ENCODE measurements around the gene TIAM2. TPM values are rescaled to one million over a fixed set of nuclear protein-coding genes. Genes with fewer than 3 reads are reported as not detected.
A peak's percentile ranks its signal among the peaks of the same experiment; 100 is the strongest.

Gene TIAM2
- total RNA-seq, 2 experiments from 2014 or later: 4.4 to 5.3 TPM

GRCh38 chr6:155045561-155046404, 50.7 kb downstream of the TIAM2 start:
- POLR2A ChIA-PET: no interaction called here
- CTCF ChIA-PET: no interaction called here
- no peaks in the 10 kb centered on the region for H3K36me3 Mint-ChIP-seq (ENCODE audit: low read depth)

DNA sequence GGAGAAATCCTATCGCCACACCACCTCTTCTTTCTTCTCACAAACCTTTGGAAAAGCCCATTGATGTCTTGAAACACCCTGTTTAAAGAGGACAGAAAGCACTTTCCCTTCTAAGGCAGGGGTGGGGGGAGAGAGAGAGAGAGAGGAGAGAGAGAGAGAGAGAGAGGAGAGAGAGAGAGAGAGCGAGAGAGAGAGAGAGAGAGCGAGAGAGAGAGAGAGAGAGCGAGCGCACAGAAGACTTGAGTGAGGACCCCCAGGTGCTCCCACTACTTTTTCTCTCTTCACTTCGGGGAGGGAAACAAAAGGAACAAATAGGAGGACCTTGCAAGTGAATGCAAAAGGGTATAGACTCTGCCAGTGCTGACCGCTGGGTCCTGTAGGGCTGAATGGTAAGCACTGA, 52.4 kb downstream of the TIAM2 start:
- Histone ChIP-seq H3K9me3 (ENCODE audit: control insufficient read depth in 1 of 2, insufficient read depth in 1 of 2, low read length in 2 of 2) (no peaks in the 10 kb centered on the region), H3K36me3 (ENCODE audit: insufficient read depth, low read length) (no peaks in the 10 kb centered on the region), H3K27ac (ENCODE audit: low read depth in 1 of 2, low read length in 2 of 2) (no peak overlapping the region), H3K4me3 (ENCODE audit: low read length) (no peak overlapping the region), H3K27me3 (ENCODE audit: control insufficient read depth in 1 of 2, insufficient read depth in 2 of 2, low read length in 2 of 2) (no peaks in the 10 kb centered on the region), H3K4me1 (ENCODE audit: insufficient read depth, low read length) (peaks cover 7% of the 10 kb centered on the region)
- Mint-ChIP-seq H3K36me3 (ENCODE audit: low read depth) (no peaks in the 10 kb centered on the region), H3K27ac (no peak overlapping the region), H3K4me3 (no peak overlapping the region), H3K9me3 (no peaks in the 10 kb centered on the region), H3K4me1 (ENCODE audit: low read depth) (peaks cover 11% of the 10 kb centered on the region), H3K27me3 (no peaks in the 10 kb centered on the region)
- ChIA-PET CTCF (no interaction called here), POLR2A (no interaction called here)
- intact Hi-C loops (cut with DNase I, micrococcal nuclease): no loop called here
- no peak for DNase-seq
- no peak for TF ChIP-seq CTCF (IDR thresholded peaks at IDR 0.05)
- ATAC-seq (ENCODE audit: poor library complexity): no peak

More at GRCh38 chr6:155045561-155046404, 50.7 kb downstream of the TIAM2 start:
- no peak overlapping the region for H3K4me3 Mint-ChIP-seq
- no peak for TF ChIP-seq CTCF (IDR thresholded peaks at IDR 0.05)
- H3K36me3 ChIP-seq (ENCODE audit: insufficient read depth, low read length): no peaks in the 10 kb centered on the region
- H3K4me3 ChIP-seq (ENCODE audit: low read length): no peak overlapping the region
- no peaks in the 10 kb centered on the region for H3K9me3 ChIP-seq (ENCODE audit: control insufficient read depth in 1 of 2, insufficient read depth in 1 of 2, low read length in 2 of 2)
- no peak overlapping the region for H3K27ac Mint-ChIP-seq
- no peak for DNase-seq
- peaks cover 7% of the 10 kb centered on the region for H3K4me1 ChIP-seq (ENCODE audit: insufficient read depth, low read length)
- H3K4me1 Mint-ChIP-seq (ENCODE audit: low read depth): peaks cover 8% of the 10 kb centered on the region
- H3K27me3 ChIP-seq (ENCODE audit: control insufficient read depth in 1 of 2, insufficient read depth in 2 of 2, low read length in 2 of 2): no peaks in the 10 kb centered on the region
- no peaks in the 10 kb centered on the region for H3K9me3 Mint-ChIP-seq
- ATAC-seq (ENCODE audit: poor library complexity): no peak
- no peak overlapping the region for H3K27ac ChIP-seq (ENCODE audit: low read depth in 1 of 2, low read length in 2 of 2)
- intact Hi-C loops (cut with DNase I, micrococcal nuclease): no loop called here
- no peaks in the 10 kb centered on the region for H3K27me3 Mint-ChIP-seq

DNA sequence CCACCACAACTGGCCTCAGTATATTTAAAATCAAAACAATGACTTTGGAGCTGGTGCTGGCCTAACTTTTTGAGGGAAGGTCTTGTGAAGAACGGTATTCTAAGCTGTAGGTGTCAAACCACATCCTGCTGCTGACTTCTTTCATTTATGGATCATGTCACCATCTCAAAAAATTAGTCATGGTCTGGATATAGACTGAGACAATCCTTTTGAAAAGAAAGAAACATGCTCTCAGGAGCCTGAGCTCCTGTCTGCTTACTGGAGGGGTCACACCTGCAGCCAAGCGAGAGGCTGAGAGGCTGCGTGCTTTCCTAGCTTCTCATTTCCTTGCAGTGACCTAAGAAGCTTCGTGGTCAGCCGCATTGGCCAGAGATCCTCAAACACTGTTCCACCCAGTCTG, 55.2 kb downstream of the TIAM2 start:
- DNase-seq (peak in 4 of 14 experiments; percentile 8 to 66 (median 25)), ATAC-seq (ENCODE audit: poor library complexity) (peak; percentile 59)
- Histone ChIP-seq H3K4me1 (ENCODE audit: insufficient read depth, low read length) (peaks cover 7% of the 10 kb centered on the region), H3K9me3 (ENCODE audit: control insufficient read depth in 1 of 2, insufficient read depth in 1 of 2, low read length in 2 of 2) (no peaks in the 10 kb centered on the region), H3K27ac (ENCODE audit: low read depth in 1 of 2, low read length in 2 of 2) (no peak overlapping the region), H3K4me3 (ENCODE audit: low read length) (no peak overlapping the region), H3K36me3 (ENCODE audit: insufficient read depth, low read length) (no peaks in the 10 kb centered on the region), H3K27me3 (ENCODE audit: control insufficient read depth in 1 of 2, insufficient read depth in 2 of 2, low read length in 2 of 2) (no peaks in the 10 kb centered on the region)
- ChIA-PET CTCF (no interaction called here), POLR2A (no interaction called here)
- no peaks in the 10 kb centered on the region for H3K9me3 Mint-ChIP-seq
- no peaks in the 10 kb centered on the region for H3K36me3 Mint-ChIP-seq (ENCODE audit: low read depth)
- no peak overlapping the region for H3K27ac Mint-ChIP-seq
- H3K27me3 Mint-ChIP-seq: no peaks in the 10 kb centered on the region
- H3K4me3 Mint-ChIP-seq: no peak overlapping the region
- intact Hi-C loops (cut with DNase I, micrococcal nuclease): no loop called here
- no peak for TF ChIP-seq CTCF (IDR thresholded peaks at IDR 0.05)
- H3K4me1 Mint-ChIP-seq (ENCODE audit: low read depth): peaks cover 11% of the 10 kb centered on the region

Measured in CD4-positive, alpha-beta T cell (primary cell).